GM21723 (cell line): Measurements from ENCODE around the gene SARDH.

ENCODE experiments used
- ATAC-seq: cut with Tn5 transposase; IDR thresholded peaks from one replicate; pipeline ENCODE4 v1.9.1; 2021; ENCODE audit warnings: mild to moderate bottlenecking, moderate library complexity; ENCODE audit not compliant: unreplicated experiment

Gene SARDH

GRCh38 chr9:133674091-133674490 is 64.1 kb downstream of the SARDH start:
- ATAC-seq: no peak

- no peak for ATAC-seq
Measured at GRCh38 chr9:133673258-133673655, 64.9 kb downstream of the SARDH start.

GRCh38 chr9:133672503-133673257 is 65.5 kb downstream of the SARDH start:
- no peak for ATAC-seq

- ATAC-seq: no peak
Measured at GRCh38 chr9:133671371-133671770, 66.8 kb downstream of the SARDH start.

GRCh38 chr9:133670466-133670865 is 67.7 kb downstream of the SARDH start:
- no peak for ATAC-seq

- no peak for ATAC-seq
Measured at GRCh38 chr9:133669182-133669801, 68.9 kb downstream of the SARDH start.

- ATAC-seq: no peak
Measured at GRCh38 chr9:133667759-133668450, 70.2 kb downstream of the SARDH start.

- no peak for ATAC-seq
Measured at GRCh38 chr9:133666845-133667244, 71.3 kb downstream of the SARDH start.

GRCh38 chr9:133666387-133666786 is 71.8 kb downstream of the SARDH start:
- ATAC-seq: no peak

- ATAC-seq: no peak
Measured at GRCh38 chr9:133665535-133665934, 72.6 kb downstream of the SARDH start.

GRCh38 chr9:133665096-133665495 is 73.1 kb downstream of the SARDH start:
- no peak for ATAC-seq

- no peak for ATAC-seq
Measured at GRCh38 chr9:133664173-133665050, 73.7 kb downstream of the SARDH start.

GRCh38 chr9:133661846-133662540 is 76.2 kb downstream of the SARDH start:
- ATAC-seq: no peak

- no peak for ATAC-seq
Measured at GRCh38 chr9:133659516-133659915, 78.6 kb downstream of the SARDH start.

GRCh38 chr9:133658442-133659431 is 79.4 kb downstream of the SARDH start:
- ATAC-seq: no peak

GRCh38 chr9:133657120-133657661 is 81.0 kb downstream of the SARDH start:
- ATAC-seq: no peak

- no peak for ATAC-seq
Measured at GRCh38 chr9:133656211-133657119, 81.7 kb downstream of the SARDH start.

GRCh38 chr9:133655701-133656100 is 82.5 kb downstream of the SARDH start:
- no peak for ATAC-seq
